AG09309 (cell line): ENCODE measurements around the gene MAMDC2.
A peak's percentile ranks its signal among the peaks of the same experiment; 100 is the strongest.
"Not testable (repeated sequence)": the region's sequence is repeated elsewhere in the genome, so short reads cannot be mapped to it uniquely, and the experiment has no call there.

Source experiments
- DNase-seq: peaks from one replicate; pipeline ENCODE4 v3.0.0-alpha.2; 2010; ENCODE audit warnings: low read depth
- H3K4me3 ChIP-seq: 2 replicates; pipeline ENCODE4 v1.5.1; 2011; ENCODE audit warnings: mild to moderate bottlenecking, low read depth, low read length, moderate library complexity; ENCODE audit not compliant: control insufficient read depth
- CTCF ChIP-seq: IDR thresholded peaks from 2 replicates; pipeline ENCODE4 v1.5.1; 2011; ENCODE audit warnings: mild to moderate bottlenecking, low read depth, low read length, inconsistent platforms; ENCODE audit not compliant: insufficient read depth, control insufficient read depth; ENCODE audit errors: missing control alignments

The MAMDC2 gene

GRCh38 chr9:70228118-70228517 is 184.5 kb downstream of the MAMDC2 start:
- TF ChIP-seq CTCF = no peak
- no peak overlapping the region for H3K4me3 ChIP-seq
- DNase-seq = no peak

- no peak for DNase-seq
- no peak for TF ChIP-seq CTCF
- H3K4me3 ChIP-seq = no peak overlapping the region
Observed at GRCh38 chr9:70228611-70229010, 185.0 kb downstream of the MAMDC2 start.

- TF ChIP-seq CTCF = no peak
- no peak overlapping the region for H3K4me3 ChIP-seq
- no peak for DNase-seq
Observed at GRCh38 chr9:70229026-70229425, 185.4 kb downstream of the MAMDC2 start.

- H3K4me3 ChIP-seq = no peak overlapping the region
- peak; percentile 20 for TF ChIP-seq CTCF
- peak; percentile 16 for DNase-seq
Observed at GRCh38 chr9:70229579-70229978, 185.9 kb downstream of the MAMDC2 start.

GRCh38 chr9:70232476-70232875 is 188.8 kb downstream of the MAMDC2 start:
- H3K4me3 ChIP-seq = no peak overlapping the region
- no peak for DNase-seq
- no peak for TF ChIP-seq CTCF

GRCh38 chr9:70234208-70234607 is 190.6 kb downstream of the MAMDC2 start:
- DNase-seq = not testable (repeated sequence)

GRCh38 chr9:70245952-70246351 is 202.3 kb downstream of the MAMDC2 start:
- not testable (repeated sequence) for DNase-seq, H3K4me3 ChIP-seq

More at GRCh38 chr9:70234208-70234607, 190.6 kb downstream of the MAMDC2 start:
- not testable (repeated sequence) for H3K4me3 ChIP-seq

- H3K4me3 ChIP-seq = no peak overlapping the region
- DNase-seq = no peak
- no peak for TF ChIP-seq CTCF
Observed at GRCh38 chr9:70250221-70250620, 206.6 kb downstream of the MAMDC2 start.
